HuH-7.5 (cell line): Measurements from ENCODE around the gene WDR72.
"Not testable (repeated sequence)": the region's sequence is repeated elsewhere in the genome, so short reads cannot be mapped to it uniquely, and the experiment has no call there.

ENCODE experiments used
- DNase-seq: peaks from one replicate; pipeline ENCODE4 v3.0.0; 2011; ENCODE audit warnings: low spot score

Gene WDR72

GRCh38 chr15:53709821-53710220 lies 49.6 kb downstream of the WDR72 start:
- DNase-seq = no peak

GRCh38 chr15:53695365-53695764 lies 64.1 kb downstream of the WDR72 start:
- DNase-seq = no peak

DNA sequence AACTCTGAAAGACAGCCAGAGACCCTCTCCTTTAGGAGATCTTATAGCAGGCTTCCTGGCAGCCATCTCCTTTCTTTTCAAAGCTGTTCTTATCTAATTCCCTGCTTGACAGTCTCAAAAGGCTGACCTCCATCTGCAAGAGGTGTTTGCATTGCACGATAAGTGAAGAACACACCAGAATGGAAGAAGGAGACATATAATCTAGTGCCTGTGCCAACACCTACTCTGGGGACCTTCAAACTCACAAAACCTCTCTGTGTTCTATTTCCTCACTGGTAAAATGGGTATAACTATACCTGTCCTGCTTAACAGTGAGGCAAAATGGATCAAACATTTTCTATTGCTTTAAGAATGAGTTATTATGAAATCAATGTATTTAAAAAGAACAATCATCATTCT lies 65.0 kb downstream of the WDR72 start:
- no peak for DNase-seq

DNA sequence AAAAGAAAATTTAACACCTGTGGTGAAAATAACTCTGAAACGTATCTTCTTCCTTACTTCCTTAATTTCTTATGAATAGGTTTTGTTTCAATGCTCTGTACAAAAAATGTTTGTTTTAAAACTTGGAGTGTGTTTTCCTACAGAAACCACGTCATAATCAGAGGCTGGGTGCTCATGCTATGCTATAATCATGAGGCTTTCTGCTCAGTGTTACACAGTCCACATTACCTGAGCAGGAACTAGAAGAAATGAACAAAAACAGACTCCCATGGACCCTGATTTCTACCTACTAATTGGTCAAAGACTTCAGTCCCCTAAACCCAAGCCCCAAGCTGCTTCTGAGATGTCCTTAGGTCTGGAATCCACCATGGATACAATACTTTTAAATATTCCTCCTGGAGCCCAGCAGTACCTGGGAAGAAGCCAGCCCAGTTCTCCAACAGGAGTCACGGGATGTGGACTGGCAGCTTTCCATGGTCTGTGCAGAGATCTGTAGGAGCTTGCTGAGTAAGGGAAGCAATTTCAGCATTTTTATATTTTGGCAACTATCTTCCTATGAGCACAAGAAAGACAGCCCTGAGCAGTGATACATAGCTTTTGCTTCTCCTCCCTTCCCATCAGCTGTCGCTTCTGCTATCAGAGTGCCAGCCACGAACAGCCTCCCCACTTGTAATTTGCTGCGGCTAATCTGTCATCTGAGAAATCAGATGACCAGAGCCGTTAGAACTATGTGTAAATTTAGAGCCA lies 65.6 kb downstream of the WDR72 start:
- DNase-seq = no peak

- DNase-seq = not testable (repeated sequence)
Observed at GRCh38 chr15:53684162-53684561, 75.3 kb downstream of the WDR72 start.

GRCh38 chr15:53681056-53681455 lies 78.4 kb downstream of the WDR72 start:
- no peak for DNase-seq

DNA sequence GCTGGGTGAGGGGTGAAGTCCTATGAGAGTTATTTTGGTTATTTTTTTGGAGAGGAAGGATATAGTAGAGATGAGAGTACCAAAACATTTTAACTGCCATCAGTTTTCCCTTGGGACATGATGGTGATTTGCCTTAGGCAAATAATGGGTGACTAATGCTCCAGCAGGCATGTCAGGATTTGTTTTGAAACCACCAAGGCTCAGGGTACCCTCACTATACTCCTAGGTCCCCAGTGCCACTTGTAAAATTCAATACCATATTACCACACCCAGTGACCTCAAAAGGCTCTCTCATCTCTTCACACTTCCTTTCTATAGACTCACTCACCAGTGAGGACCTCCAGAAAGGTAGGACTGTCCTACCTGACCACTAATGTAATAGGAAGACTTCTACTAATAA lies 83.6 kb downstream of the WDR72 start:
- DNase-seq = no peak

- no peak for DNase-seq
Observed at GRCh38 chr15:53671545-53671944, 87.9 kb downstream of the WDR72 start.

DNA sequence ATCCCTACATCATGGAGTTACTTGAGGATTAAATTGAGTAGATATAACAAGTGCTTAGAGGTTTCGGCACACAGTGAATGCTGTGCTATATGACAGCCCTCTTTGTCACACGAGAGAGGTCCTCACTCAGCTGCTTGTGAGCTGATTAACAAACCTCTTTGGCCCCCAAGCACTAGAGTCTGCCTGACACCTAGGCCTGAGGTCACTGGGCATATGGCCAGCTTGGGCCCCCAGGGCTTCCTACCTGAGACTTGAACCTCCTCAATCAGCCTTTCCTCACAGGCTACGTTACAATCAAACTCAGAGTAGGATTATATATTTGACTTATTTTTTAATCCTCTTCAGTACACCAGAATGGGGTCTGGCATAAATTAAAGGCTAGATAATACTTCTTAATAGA lies 88.8 kb downstream of the WDR72 start:
- no peak for DNase-seq

- DNase-seq = no peak
Observed at GRCh38 chr15:53665930-53666329, 93.5 kb downstream of the WDR72 start.

DNA sequence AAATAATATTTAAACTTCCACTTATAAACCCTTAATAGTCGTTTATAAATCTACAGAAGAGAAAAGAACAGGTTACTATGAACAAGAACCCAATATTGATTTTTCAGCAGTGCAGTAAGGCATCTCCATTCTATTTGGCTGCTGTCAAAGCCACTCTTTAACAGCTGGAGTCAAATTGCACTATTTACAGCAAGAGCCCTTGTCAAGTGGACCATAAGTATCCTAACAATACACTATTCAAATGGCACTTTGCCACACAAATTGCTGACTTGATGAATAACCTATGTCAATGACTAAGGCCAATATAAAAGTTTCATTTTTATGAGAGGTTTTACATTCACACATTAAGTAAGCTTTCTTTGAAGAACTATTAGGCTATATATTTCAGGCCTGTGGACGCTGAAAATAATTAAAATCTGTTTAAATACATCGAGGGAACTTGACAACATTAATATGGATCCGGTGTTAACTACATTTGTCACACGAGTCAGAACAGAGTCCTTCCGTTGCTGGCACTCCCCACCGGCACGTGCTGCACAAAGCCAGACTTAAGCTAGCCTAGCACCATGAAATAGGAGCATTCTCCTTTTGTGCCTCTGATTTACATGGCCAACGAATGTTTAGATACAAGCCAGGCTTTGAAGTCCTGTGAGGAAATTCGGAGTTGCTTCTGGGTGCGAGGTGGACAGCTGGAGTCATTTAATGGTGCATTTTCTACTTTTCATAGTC lies 100.5 kb downstream of the WDR72 start:
- DNase-seq = no peak

- DNase-seq = no peak
Observed at GRCh38 chr15:53658255-53658654, 101.2 kb downstream of the WDR72 start.

DNA sequence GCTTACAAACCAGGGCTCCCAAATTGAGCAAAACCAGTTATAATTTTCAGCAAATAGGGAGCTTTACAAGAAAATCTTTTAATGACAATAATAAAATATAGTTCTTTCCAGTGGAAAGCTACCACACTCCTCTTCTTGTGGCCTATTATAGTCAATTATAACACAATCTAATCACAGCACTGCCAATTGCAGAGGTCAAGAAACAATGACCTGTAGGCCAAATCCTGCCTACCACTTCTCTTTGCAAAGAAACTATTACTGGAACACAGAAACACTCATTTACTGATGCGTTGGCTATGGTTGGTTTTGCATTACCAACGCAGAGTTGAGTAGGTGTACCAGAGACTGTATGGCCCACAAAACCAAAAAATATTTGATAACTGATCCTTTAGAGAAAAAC lies 110.5 kb downstream of the WDR72 start:
- DNase-seq = no peak

DNA sequence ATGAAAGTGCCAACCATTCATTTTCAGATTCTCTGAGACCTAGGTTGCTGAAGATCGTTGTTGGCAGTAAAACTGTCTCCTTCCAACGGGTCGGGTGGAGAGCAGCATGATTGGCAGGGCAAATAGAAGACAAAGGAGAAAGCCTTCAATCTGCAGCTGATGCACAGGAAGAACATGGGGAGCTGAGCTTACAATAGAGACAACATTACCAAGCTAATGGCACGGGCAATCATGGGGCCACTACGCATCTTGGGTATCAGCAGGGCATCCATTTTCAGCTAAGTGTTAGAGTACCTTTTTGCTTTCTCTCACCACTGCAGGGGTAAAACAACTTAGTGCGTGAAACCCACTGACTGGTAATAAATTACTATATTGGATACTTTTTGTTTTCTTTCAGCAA lies 114.8 kb downstream of the WDR72 start:
- DNase-seq = no peak

DNA sequence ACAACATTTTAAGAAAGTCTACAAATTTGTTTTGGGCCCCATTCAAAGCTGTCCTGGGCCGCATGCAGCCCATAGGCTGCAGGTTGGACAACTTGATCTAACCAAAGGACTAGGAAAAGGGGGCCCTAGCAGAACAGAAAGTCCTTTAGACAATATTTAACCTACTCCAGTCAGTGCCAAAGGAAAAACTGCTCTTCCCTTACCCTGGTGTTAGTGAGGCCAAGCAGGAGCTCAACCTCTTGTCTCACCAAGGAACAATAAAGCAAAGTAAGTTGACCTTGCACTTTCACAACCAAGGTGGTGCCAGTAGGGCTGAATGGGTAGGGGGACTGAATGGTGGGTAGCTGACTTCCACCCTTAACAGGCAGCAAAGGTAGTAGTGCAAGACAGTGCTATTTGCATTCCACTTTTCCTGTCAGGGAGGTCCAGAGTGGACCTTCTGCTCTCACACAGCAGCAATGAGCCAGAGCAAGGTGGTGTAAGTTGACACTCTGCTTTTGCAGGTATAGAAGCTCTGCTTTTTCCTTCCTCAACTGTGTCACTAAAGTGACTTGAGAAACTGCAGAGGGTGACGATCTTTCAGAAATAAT lies 124.9 kb downstream of the WDR72 start:
- no peak for DNase-seq

GRCh38 chr15:53627279-53627678 lies 132.2 kb downstream of the WDR72 start:
- no peak for DNase-seq

GRCh38 chr15:53625962-53626845 lies 133.3 kb downstream of the WDR72 start:
- no peak for DNase-seq

DNA sequence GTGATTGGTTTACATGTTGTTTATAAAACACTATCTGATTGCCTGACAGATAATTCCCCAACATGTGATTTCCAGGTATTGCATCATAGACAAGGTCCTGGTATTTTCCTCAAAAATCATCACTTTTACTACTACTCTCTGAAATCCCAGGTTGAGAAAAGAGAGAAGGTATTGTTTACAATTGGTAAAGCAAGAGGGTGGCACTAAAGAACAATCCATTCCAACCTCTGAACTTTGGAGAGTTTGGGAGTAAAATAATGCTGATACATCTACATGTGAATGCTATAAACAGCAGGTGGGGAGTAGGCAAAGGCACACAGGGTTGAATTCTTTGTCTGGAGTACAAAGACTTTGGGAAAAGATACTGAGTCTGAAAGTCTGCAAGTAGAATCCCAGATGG lies 134.2 kb downstream of the WDR72 start:
- DNase-seq = no peak

DNA sequence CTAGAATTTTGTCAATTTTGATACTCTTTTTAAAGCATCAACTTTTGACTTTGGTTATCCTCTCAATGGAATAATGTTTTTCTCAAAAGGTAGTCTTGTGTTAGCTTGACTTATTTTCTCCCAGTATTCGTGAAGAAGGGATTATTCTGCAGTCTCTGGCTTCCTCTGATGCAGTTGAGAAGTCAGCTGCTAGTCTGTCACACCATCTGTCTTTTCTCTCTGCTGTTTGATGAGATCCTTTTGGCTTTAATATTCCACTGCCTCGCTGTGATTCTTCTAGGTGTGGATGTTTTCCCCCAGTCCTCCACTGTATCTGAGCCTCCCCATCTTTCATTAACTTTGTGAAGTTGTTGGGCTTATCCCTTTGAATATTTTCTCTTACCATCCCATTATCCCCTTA lies 141.0 kb downstream of the WDR72 start:
- DNase-seq = no peak

DNA sequence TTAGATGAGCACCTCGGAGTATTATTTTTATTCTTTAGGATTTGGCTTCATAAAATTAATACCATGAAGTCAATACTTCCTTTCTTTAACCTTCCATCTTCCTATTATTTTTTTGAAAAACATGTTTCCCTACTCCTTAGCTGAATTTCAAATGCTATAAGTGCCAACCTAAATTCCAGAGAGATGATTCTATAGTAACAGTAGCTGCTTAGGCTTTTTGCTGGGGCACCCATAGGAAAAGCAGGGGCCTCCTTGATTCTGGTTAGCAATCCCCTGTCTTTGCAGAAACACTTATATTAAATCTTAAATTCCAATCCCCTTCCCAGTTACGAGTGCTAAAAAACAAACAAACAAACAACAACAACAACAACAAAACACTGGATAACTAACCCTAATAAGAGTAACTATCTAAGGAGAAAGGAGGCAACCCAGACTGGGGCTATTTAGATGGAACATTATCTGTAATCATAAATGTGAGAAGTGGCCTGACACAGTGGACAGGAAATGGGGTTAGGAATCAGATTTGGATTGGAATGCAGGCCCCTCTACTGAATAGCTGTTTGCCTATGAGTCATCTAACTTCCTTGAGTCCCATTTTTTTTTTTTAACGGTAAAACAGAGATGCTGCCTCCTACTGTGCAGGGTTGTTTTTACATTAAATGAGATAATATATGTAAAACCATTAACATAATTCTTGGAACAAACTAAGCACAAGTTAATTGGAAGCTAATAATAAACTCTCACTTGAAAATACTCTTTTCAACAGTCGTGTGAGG lies 148.1 kb downstream of the WDR72 start:
- DNase-seq = no peak

DNA sequence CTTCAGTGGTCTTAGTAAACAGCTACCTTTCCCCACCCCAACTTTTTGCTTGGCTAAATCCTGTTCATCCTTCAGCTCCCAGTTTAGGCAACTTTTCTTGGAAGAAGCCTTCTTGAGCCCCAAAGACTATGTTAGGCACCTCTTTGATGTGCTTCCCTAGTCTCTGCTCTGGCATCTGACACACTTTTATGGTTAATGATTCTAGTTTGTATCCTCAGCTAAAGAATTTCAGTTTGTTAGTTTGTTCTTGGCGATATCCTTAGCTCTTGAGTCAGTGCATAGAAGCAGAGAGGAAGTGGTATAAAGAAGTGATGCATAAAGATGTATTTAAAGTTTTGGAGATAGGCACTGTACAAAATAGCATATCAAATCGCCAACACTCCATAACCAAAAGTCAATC lies 168.4 kb downstream of the WDR72 start:
- DNase-seq = no peak

DNA sequence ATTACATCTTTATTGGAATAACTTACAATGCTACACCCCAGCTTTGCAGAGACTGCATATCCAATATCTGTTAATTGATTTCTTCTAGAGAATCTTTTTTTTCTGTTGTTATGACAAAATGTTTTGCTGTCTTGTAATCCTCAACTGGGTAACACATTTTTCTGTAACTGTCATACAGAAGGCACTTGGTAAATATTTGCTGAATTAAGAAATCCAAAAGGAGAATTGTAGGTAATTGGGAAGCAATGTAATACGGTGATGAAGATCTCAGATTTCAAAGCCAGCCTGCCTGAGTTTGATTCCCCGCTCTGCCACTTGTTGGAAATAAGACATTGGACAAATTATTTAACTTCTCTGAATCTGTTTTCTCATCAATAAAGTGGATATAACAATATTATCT lies 169.1 kb downstream of the WDR72 start:
- no peak for DNase-seq
